Neural cell (in vitro differentiated cells): ENCODE measurements around the gene UBE2O. TPM values are rescaled to one million over a fixed set of nuclear protein-coding genes. Genes with fewer than 3 reads are reported as not detected.

Experiments
- H2AFZ ChIP-seq: fragments of 200-600, 300-800 bp; sonication (generic), shearing (Covaris generic); 2 replicates; pipeline ENCODE4 v1.6.0; 2014; ENCODE audit warnings: low read depth, mild to moderate bottlenecking, antibody characterized with exemption, low read length, moderate library complexity
- H3F3A ChIP-seq: fragments of 200-600 bp; shearing (Covaris generic); 2 replicates; pipeline ENCODE4 v1.6.1; 2016; ENCODE audit warnings: mild to moderate bottlenecking, moderate library complexity, mixed read lengths, antibody characterized with exemption, low read length; ENCODE audit not compliant: insufficient read depth, poor library complexity, severe bottlenecking
- H3K27ac ChIP-seq: fragments of 200-600, 300-800 bp; sonication (generic), shearing (Covaris generic); 2 replicates; pipeline ENCODE4 v1.5.1; 2014; ENCODE audit warnings: mild to moderate bottlenecking, low read length, moderate library complexity
- H3K27me3 ChIP-seq: fragments of 300-800, 200-600 bp; sonication (generic), shearing (Covaris generic); 2 replicates; pipeline ENCODE4 v1.6.0; 2014; ENCODE audit warnings: mild to moderate bottlenecking, low read depth, low read length, moderate library complexity; ENCODE audit not compliant: insufficient read depth
- H3K36me3 ChIP-seq: fragments of 300-800, 200-600 bp; sonication (generic), shearing (Covaris generic); 2 replicates; pipeline ENCODE4 v1.5.1; 2014; ENCODE audit warnings: mild to moderate bottlenecking, antibody characterized with exemption, low read length, moderate library complexity; ENCODE audit not compliant: insufficient read depth
- H3K4me2 ChIP-seq: fragments of 300-800, 200-600 bp; sonication (generic), shearing (Covaris generic); 2 replicates; pipeline ENCODE4 v1.6.0; 2014; ENCODE audit warnings: mild to moderate bottlenecking, low read length
- H3K4me3 ChIP-seq: fragments of 300-800, 200-600 bp; sonication (generic), shearing (Covaris generic); 2 replicates; pipeline ENCODE4 v1.5.1; 2014; ENCODE audit warnings: mild to moderate bottlenecking, low read length, moderate library complexity
- H3K79me2 ChIP-seq: fragments of 200-600 bp; shearing (Covaris generic); replicated peaks from 2 replicates; pipeline ENCODE4 v1.6.0; 2014; ENCODE audit warnings: mild to moderate bottlenecking, low read length, moderate library complexity; ENCODE audit not compliant: insufficient read depth
- H3K9ac ChIP-seq: fragments of 300-800, 200-600 bp; sonication (generic), shearing (Covaris generic); 2 replicates; pipeline ENCODE4 v1.6.1; 2016; ENCODE audit warnings: mild to moderate bottlenecking, low read length, mixed read lengths
- H3K9me2 ChIP-seq: fragments of 200-600 bp; shearing (Covaris generic); 2 replicates; pipeline ENCODE4 v1.6.1; 2016; ENCODE audit warnings: mild to moderate bottlenecking, low read length, mixed read lengths; ENCODE audit not compliant: insufficient read depth
- H3K9me3 ChIP-seq: fragments of 200-600, 300-800 bp; sonication (generic), shearing (Covaris generic); 2 replicates; pipeline ENCODE4 v1.6.1; 2016; ENCODE audit warnings: mild to moderate bottlenecking, mixed run types, low read length, moderate library complexity, mixed read lengths
- H4K20me1 ChIP-seq: fragments of 200-600 bp; shearing (Covaris generic); 2 replicates; pipeline ENCODE4 v1.6.1; 2016; ENCODE audit warnings: mild to moderate bottlenecking, mixed run types; ENCODE audit not compliant: insufficient read depth
- CTCF ChIP-seq: fragments of 450-650 bp; IDR thresholded peaks from 2 replicates; pipeline ENCODE4 v1.5.1; 2014; ENCODE audit warnings: antibody characterized with exemption, mild to moderate bottlenecking, moderate library complexity; ENCODE audit not compliant: poor library complexity, severe bottlenecking
- EP300 ChIP-seq: fragments of 450-650 bp; conservative IDR thresholded peaks from 2 replicates; pipeline ENCODE4 v1.6.1; 2014; ENCODE audit warnings: antibody characterized with exemption, mild to moderate bottlenecking, moderate library complexity; ENCODE audit not compliant: poor library complexity, severe bottlenecking
- EZH2 ChIP-seq: fragments of 200-600, 300-800 bp; shearing (Covaris generic), sonication (generic); IDR thresholded peaks from 2 replicates; pipeline ENCODE4 v1.6.1; 2014; ENCODE audit warnings: antibody characterized with exemption, low read length, borderline replicate concordance, mild to moderate bottlenecking; ENCODE audit not compliant: insufficient read depth, poor library complexity, severe bottlenecking
- MXI1 ChIP-seq: fragments of 450-650 bp; conservative IDR thresholded peaks from 2 replicates; pipeline ENCODE4 v1.6.1; 2014; ENCODE audit warnings: antibody characterized with exemption, mild to moderate bottlenecking; ENCODE audit not compliant: poor library complexity, severe bottlenecking
- POLR2AphosphoS5 ChIP-seq: IDR thresholded peaks from 2 replicates; pipeline ENCODE4 v1.6.1; 2012
- RAD21 ChIP-seq: fragments of 450-650 bp; conservative IDR thresholded peaks from 2 replicates; pipeline ENCODE4 v1.6.1; 2014; ENCODE audit warnings: antibody characterized with exemption, mild to moderate bottlenecking, moderate library complexity
- SMC3 ChIP-seq: fragments of 450-650 bp; conservative IDR thresholded peaks from 2 replicates; pipeline ENCODE4 v1.6.1; 2014; ENCODE audit warnings: antibody characterized with exemption, mild to moderate bottlenecking, moderate library complexity; ENCODE audit not compliant: poor library complexity
- TAF1 ChIP-seq: IDR thresholded peaks from 2 replicates; pipeline ENCODE4 v1.6.1; 2012; ENCODE audit warnings: low read depth
- polyA plus RNA-seq: library from polyadenylated mRNA; depleted of rRNA; stranded (reverse); fragments of >200 nt; gene quantifications from 2 replicates; pipeline ENCODE4 v1.2.3, GENCODE V29; 2014
- TF ChIP-seq, protein P1 (sequence below): IDR thresholded peaks from 2 replicates; pipeline ENCODE4 v1.6.1; 2012; ENCODE audit warnings: borderline replicate concordance

Gene UBE2O
- polyA plus RNA-seq, 1 donor from 2014 or later: 28.0 TPM

DNA sequence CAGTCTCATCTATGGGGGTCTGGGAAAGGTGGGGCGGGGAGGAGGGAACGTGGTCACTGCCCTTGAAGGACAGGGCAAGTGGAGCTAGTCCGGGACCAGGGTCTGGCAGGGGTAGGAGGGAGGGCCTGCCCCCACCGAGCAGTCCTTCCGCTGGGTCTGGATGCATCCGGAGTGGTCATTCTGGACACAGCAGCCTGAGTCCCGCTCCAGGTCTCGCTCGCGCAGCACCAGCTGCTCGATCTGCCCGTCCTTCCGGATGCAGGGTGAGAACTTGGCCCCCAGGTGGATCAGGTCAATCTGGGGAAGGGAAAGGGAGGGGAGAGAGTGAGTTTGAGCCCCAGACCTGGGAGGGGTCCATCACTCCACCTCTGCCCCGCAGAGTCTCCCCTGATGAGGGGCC, 21.3 kb upstream of the UBE2O start:
- H2AFZ ChIP-seq: no peak overlapping the region
- no peak overlapping the region for H3K4me2 ChIP-seq
- H3K9ac ChIP-seq: no peak overlapping the region
- H3K36me3 ChIP-seq: no peaks in the 10 kb centered on the region
- no peaks in the 10 kb centered on the region for H3K9me2 ChIP-seq
- H4K20me1 ChIP-seq: no peaks in the 10 kb centered on the region
- TF ChIP-seq, protein P1, sequence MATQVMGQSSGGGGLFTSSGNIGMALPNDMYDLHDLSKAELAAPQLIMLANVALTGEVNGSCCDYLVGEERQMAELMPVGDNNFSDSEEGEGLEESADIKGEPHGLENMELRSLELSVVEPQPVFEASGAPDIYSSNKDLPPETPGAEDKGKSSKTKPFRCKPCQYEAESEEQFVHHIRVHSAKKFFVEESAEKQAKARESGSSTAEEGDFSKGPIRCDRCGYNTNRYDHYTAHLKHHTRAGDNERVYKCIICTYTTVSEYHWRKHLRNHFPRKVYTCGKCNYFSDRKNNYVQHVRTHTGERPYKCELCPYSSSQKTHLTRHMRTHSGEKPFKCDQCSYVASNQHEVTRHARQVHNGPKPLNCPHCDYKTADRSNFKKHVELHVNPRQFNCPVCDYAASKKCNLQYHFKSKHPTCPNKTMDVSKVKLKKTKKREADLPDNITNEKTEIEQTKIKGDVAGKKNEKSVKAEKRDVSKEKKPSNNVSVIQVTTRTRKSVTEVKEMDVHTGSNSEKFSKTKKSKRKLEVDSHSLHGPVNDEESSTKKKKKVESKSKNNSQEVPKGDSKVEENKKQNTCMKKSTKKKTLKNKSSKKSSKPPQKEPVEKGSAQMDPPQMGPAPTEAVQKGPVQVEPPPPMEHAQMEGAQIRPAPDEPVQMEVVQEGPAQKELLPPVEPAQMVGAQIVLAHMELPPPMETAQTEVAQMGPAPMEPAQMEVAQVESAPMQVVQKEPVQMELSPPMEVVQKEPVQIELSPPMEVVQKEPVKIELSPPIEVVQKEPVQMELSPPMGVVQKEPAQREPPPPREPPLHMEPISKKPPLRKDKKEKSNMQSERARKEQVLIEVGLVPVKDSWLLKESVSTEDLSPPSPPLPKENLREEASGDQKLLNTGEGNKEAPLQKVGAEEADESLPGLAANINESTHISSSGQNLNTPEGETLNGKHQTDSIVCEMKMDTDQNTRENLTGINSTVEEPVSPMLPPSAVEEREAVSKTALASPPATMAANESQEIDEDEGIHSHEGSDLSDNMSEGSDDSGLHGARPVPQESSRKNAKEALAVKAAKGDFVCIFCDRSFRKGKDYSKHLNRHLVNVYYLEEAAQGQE: no peak
- TF ChIP-seq RAD21: no peak
- no peak for TF ChIP-seq CTCF
- no peak for TF ChIP-seq EZH2
- TF ChIP-seq POLR2AphosphoS5: no peak
- no peak for TF ChIP-seq EP300
- TF ChIP-seq SMC3: no peak
- no peak for TF ChIP-seq MXI1
- TF ChIP-seq TAF1: no peak
- H3K9me3 ChIP-seq: no peaks in the 10 kb centered on the region
- H3F3A ChIP-seq: no peaks in the 10 kb centered on the region
- H3K27me3 ChIP-seq: no peaks in the 10 kb centered on the region
- H3K27ac ChIP-seq: no peak overlapping the region
- no peak overlapping the region for H3K4me3 ChIP-seq
- H3K79me2 ChIP-seq: no peaks in the 10 kb centered on the region

DNA sequence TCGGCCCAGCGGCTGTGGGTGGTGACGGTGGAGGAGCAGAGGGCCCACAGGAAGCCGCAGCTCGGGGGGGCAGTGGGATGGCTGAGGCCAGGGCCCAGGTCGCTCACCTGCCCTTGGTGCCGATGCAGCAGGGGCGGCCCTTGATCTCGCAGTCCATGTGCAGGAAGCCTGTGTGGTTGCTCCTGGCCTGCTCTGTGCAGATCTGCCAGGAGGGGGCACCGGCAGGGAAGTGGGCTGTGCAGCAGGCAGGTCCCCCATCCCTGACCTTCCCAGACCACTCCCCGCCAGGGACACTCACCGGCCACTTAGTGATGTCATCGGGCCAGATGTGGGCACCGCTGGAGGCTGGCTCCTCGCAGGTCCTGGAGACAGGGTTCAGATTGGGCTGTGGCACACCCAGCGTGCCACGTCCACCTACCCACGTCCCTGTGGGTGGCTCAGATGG, 20.6 kb upstream of the UBE2O start:
- Histone ChIP-seq H3K79me2 (no peaks in the 10 kb centered on the region), H3K9me3 (no peaks in the 10 kb centered on the region), H3K4me2 (no peak overlapping the region), H3F3A (no peaks in the 10 kb centered on the region), H3K9ac (no peak overlapping the region), H3K4me3 (no peak overlapping the region), H2AFZ (no peak overlapping the region), H3K36me3 (no peaks in the 10 kb centered on the region), H3K9me2 (no peaks in the 10 kb centered on the region), H4K20me1 (no peaks in the 10 kb centered on the region), H3K27me3 (no peaks in the 10 kb centered on the region), H3K27ac (no peak overlapping the region)
- TF ChIP-seq CTCF (no peak), SMC3 (no peak), MXI1 (no peak), EZH2 (no peak), EP300 (no peak), TAF1 (no peak), RAD21 (no peak), POLR2AphosphoS5 (no peak)
- TF ChIP-seq, protein P1: no peak
